Activated naive CD4-positive, alpha-beta T cell treated with anti-CD3 and anti-CD28 coated beads, Interleukin-2, amount 50 U/mL, for 24 hours (primary cell): ENCODE data around the gene SARS2.

Experiments
- H3K27ac Mint-ChIP-seq: one replicate; pipeline ENCODE4 v1.8.0; 2021; ENCODE audit warnings: mild to moderate bottlenecking, mixed read lengths
- H3K27me3 Mint-ChIP-seq: one replicate; pipeline ENCODE4 v1.8.0; 2021; ENCODE audit warnings: mixed read lengths
- H3K36me3 Mint-ChIP-seq: one replicate; pipeline ENCODE4 v1.8.0; 2021; ENCODE audit warnings: mixed read lengths
- H3K4me1 Mint-ChIP-seq: one replicate; pipeline ENCODE4 v1.8.0; 2021; ENCODE audit warnings: mixed read lengths
- H3K4me3 Mint-ChIP-seq: one replicate; pipeline ENCODE4 v1.8.0; 2021; ENCODE audit warnings: mild to moderate bottlenecking, mixed read lengths
- H3K9me3 Mint-ChIP-seq: one replicate; pipeline ENCODE4 v1.8.0; 2021; ENCODE audit warnings: mixed read lengths

The SARS2 gene

GRCh38 chr19:38912600-38913514 lies 17.7 kb downstream of the SARS2 start:
- H3K36me3 Mint-ChIP-seq: peaks cover 5% of the 10 kb centered on the region
- H3K27me3 Mint-ChIP-seq: no peaks in the 10 kb centered on the region
- no peaks in the 10 kb centered on the region for H3K9me3 Mint-ChIP-seq
- H3K4me1 Mint-ChIP-seq: peaks cover 12% of the 10 kb centered on the region
- H3K27ac Mint-ChIP-seq: no peak overlapping the region
- H3K4me3 Mint-ChIP-seq: no peak overlapping the region

- H3K36me3 Mint-ChIP-seq: peaks cover 11% of the 10 kb centered on the region
- H3K27me3 Mint-ChIP-seq: no peaks in the 10 kb centered on the region
- peaks cover 15% of the 10 kb centered on the region for H3K4me1 Mint-ChIP-seq
- no peaks in the 10 kb centered on the region for H3K9me3 Mint-ChIP-seq
- H3K4me3 Mint-ChIP-seq: no peak overlapping the region
- H3K27ac Mint-ChIP-seq: no peak overlapping the region
Observed at GRCh38 chr19:38911388-38912001, 19.1 kb downstream of the SARS2 start.

- peaks cover 15% of the 10 kb centered on the region for H3K4me1 Mint-ChIP-seq
- H3K27me3 Mint-ChIP-seq: no peaks in the 10 kb centered on the region
- H3K27ac Mint-ChIP-seq: peak overlapping the region; percentile 80
- peaks cover 11% of the 10 kb centered on the region for H3K36me3 Mint-ChIP-seq
- no peak overlapping the region for H3K4me3 Mint-ChIP-seq
- no peaks in the 10 kb centered on the region for H3K9me3 Mint-ChIP-seq
Observed at GRCh38 chr19:38910488-38910887, 20.1 kb downstream of the SARS2 start.

- no peaks in the 10 kb centered on the region for H3K9me3 Mint-ChIP-seq
- H3K27ac Mint-ChIP-seq: peak overlapping the region; percentile 46
- H3K4me3 Mint-ChIP-seq: no peak overlapping the region
- no peaks in the 10 kb centered on the region for H3K27me3 Mint-ChIP-seq
- peaks cover 23% of the 10 kb centered on the region for H3K4me1 Mint-ChIP-seq
- H3K36me3 Mint-ChIP-seq: peaks cover 14% of the 10 kb centered on the region
Observed at GRCh38 chr19:38908911-38909310, 21.7 kb downstream of the SARS2 start.

GRCh38 chr19:38907670-38908069 lies 22.9 kb downstream of the SARS2 start:
- Mint-ChIP-seq H3K9me3 (no peaks in the 10 kb centered on the region), H3K4me3 (no peak overlapping the region), H3K27me3 (no peaks in the 10 kb centered on the region), H3K27ac (peak overlapping the region; percentile 62), H3K36me3 (peaks cover 17% of the 10 kb centered on the region), H3K4me1 (peaks cover 24% of the 10 kb centered on the region)

GRCh38 chr19:38907227-38907626 lies 23.3 kb downstream of the SARS2 start:
- no peak overlapping the region for H3K27ac Mint-ChIP-seq
- H3K27me3 Mint-ChIP-seq: no peaks in the 10 kb centered on the region
- H3K36me3 Mint-ChIP-seq: peaks cover 18% of the 10 kb centered on the region
- H3K4me3 Mint-ChIP-seq: no peak overlapping the region
- H3K4me1 Mint-ChIP-seq: peaks cover 28% of the 10 kb centered on the region
- no peaks in the 10 kb centered on the region for H3K9me3 Mint-ChIP-seq

- peaks cover 20% of the 10 kb centered on the region for H3K36me3 Mint-ChIP-seq
Observed at GRCh38 chr19:38905620-38906019, 24.9 kb downstream of the SARS2 start.

GRCh38 chr19:38904581-38905539 lies 25.7 kb downstream of the SARS2 start:
- Mint-ChIP-seq H3K27me3 (no peaks in the 10 kb centered on the region), H3K36me3 (peaks cover 20% of the 10 kb centered on the region), H3K9me3 (no peaks in the 10 kb centered on the region), H3K4me3 (no peak overlapping the region), H3K4me1 (peaks cover 45% of the 10 kb centered on the region), H3K27ac (peak overlapping the region; percentile 38)

More at GRCh38 chr19:38905620-38906019, 24.9 kb downstream of the SARS2 start:
- Mint-ChIP-seq H3K27me3 (no peaks in the 10 kb centered on the region), H3K4me3 (no peak overlapping the region), H3K27ac (no peak overlapping the region), H3K9me3 (no peaks in the 10 kb centered on the region), H3K4me1 (peaks cover 43% of the 10 kb centered on the region)

GRCh38 chr19:38901683-38902082 lies 28.9 kb downstream of the SARS2 start:
- Mint-ChIP-seq H3K4me1 (peaks cover 48% of the 10 kb centered on the region), H3K9me3 (no peaks in the 10 kb centered on the region), H3K27me3 (no peaks in the 10 kb centered on the region), H3K4me3 (peak overlapping the region; percentile 75), H3K27ac (no peak overlapping the region), H3K36me3 (peaks cover 12% of the 10 kb centered on the region)

GRCh38 chr19:38900743-38901190 lies 29.8 kb downstream of the SARS2 start:
- Mint-ChIP-seq H3K27ac (peak overlapping the region; percentile 92), H3K36me3 (peaks cover 12% of the 10 kb centered on the region), H3K4me3 (peak overlapping the region; percentile 99), H3K9me3 (no peaks in the 10 kb centered on the region), H3K27me3 (no peaks in the 10 kb centered on the region), H3K4me1 (peaks cover 48% of the 10 kb centered on the region)

- Mint-ChIP-seq H3K27ac (peak overlapping the region; percentile 97), H3K27me3 (no peaks in the 10 kb centered on the region), H3K36me3 (peaks cover 10% of the 10 kb centered on the region), H3K4me1 (peaks cover 48% of the 10 kb centered on the region), H3K4me3 (peak overlapping the region; percentile 99), H3K9me3 (no peaks in the 10 kb centered on the region)
Observed at GRCh38 chr19:38900202-38900629, 30.3 kb downstream of the SARS2 start.

- H3K27ac Mint-ChIP-seq: peak within 1 kb of the TSS; percentile 97
- no peaks in the 10 kb centered on the region for H3K9me3 Mint-ChIP-seq
- H3K4me1 Mint-ChIP-seq: peaks cover 47% of the 10 kb centered on the region
- H3K27me3 Mint-ChIP-seq: no peaks in the 10 kb centered on the region
- H3K36me3 Mint-ChIP-seq: peaks cover 10% of the 10 kb centered on the region
- H3K4me3 Mint-ChIP-seq: peak within 1 kb of the TSS; percentile 99
Observed at GRCh38 chr19:38899447-38900201, 30.9 kb downstream of the SARS2 start, which contains the start of the genes NFKBIB and SIRT2. NFKBIB (plus strand) TSS chr19:38899969; CDS start chr19:38900033, 64 bp downstream. SIRT2 (minus strand) TSS chr19:38899618; CDS start chr19:38899521, 97 bp downstream.

- H3K27me3 Mint-ChIP-seq: no peaks in the 10 kb centered on the region
- H3K36me3 Mint-ChIP-seq: peaks cover 6% of the 10 kb centered on the region
- H3K4me3 Mint-ChIP-seq: peak overlapping the region; percentile 99
- peak overlapping the region; percentile 90 for H3K27ac Mint-ChIP-seq
- H3K9me3 Mint-ChIP-seq: no peaks in the 10 kb centered on the region
- H3K4me1 Mint-ChIP-seq: peaks cover 40% of the 10 kb centered on the region
Observed at GRCh38 chr19:38898788-38899446, 31.6 kb downstream of the SARS2 start.

GRCh38 chr19:38894968-38895367 lies 35.6 kb downstream of the SARS2 start:
- Mint-ChIP-seq H3K4me1 (peaks cover 18% of the 10 kb centered on the region), H3K9me3 (no peaks in the 10 kb centered on the region), H3K36me3 (peaks cover 2% of the 10 kb centered on the region), H3K27me3 (no peaks in the 10 kb centered on the region), H3K4me3 (no peak overlapping the region), H3K27ac (no peak overlapping the region)
